Mammary epithelial cell (primary cell): ENCODE results near the gene MBD4.

Source experiments
- CTCF ChIP-seq, 2 donors: IDR thresholded peaks in 1 of 2; conservative IDR thresholded peaks in 1 of 2; 2 replicates each; pipeline ENCODE4 v1.5.1; 2011 to 2012; ENCODE audit warnings: inconsistent platforms in 2 of 2, low read length in 2 of 2, mild to moderate bottlenecking in 2 of 2, control low read depth in 1 of 2, low read depth in 1 of 2; ENCODE audit not compliant: insufficient read depth in 1 of 2; ENCODE audit errors: extremely low read depth in 1 of 2
- EZH2 ChIP-seq: IDR thresholded peaks from 2 replicates; pipeline ENCODE4 v1.6.1; 2012; ENCODE audit warnings: low read length, inconsistent platforms, borderline replicate concordance

GRCh38 chr3:129483870-129484269 is 44.1 kb upstream of the MBD4 start:
- TF ChIP-seq CTCF (conservative IDR thresholded peaks at IDR 0.05 in 1 of 2, IDR thresholded peaks at IDR 0.05 in 1 of 2; ENCODE audit: extremely low read depth in 1 of 2, insufficient read depth in 1 of 2, low read depth in 1 of 2, low read length in 2 of 2): no peak
- no peak for TF ChIP-seq EZH2
